HG02981 (cell line): ENCODE measurements around the gene ADNP.
"Not testable (repeated sequence)": the region's sequence is repeated elsewhere in the genome, so short reads cannot be mapped to it uniquely, and the experiment has no call there.

Experiments used
- ATAC-seq: cut with Tn5 transposase; IDR thresholded peaks from one replicate; pipeline ENCODE4 v1.9.1; 2021; ENCODE audit warnings: mild to moderate bottlenecking, moderate library complexity; ENCODE audit not compliant: unreplicated experiment

ADNP gene

GRCh38 chr20:50931306-50932015 is at the start of gene ADNP:
ADNP (minus strand) TSS chr20:50931437; CDS start chr20:50903996, 27,441 bp downstream.
- ATAC-seq = peak; percentile 63

DNA sequence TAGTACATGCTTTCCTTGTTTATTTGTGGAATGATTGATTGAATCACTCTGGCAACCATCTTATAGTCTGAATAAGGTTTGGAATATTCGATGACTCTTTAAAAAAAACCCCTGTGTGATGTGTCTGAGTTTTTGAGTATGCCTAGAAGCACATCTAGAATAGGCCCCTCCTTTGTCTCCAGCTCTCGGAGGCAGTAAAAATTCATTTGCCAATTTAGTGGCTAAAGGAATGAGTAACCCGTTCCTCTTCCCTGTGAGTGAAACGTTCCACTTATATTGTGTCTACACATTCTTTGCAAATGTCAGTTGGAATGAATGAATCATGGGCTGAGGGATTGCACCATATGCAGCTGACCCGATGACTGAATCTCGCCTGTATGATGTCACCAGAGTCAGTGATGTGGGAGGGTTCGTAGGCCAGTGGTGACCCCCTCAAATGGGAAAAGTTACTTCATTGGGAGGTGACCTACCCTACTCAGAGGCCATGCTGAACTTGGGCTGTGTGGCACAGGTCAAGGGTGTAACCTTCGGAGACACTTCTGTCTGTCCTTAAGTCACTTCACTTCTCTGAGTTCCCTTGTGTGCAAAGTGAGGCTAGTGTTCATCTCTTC is 48.9 kb upstream of the ADNP start:
- no peak for ATAC-seq

- not testable (repeated sequence) for ATAC-seq
Observed at GRCh38 chr20:50978533-50978932, 47.3 kb upstream of the ADNP start.

- ATAC-seq = no peak
Observed at GRCh38 chr20:50977066-50978021, 46.1 kb upstream of the ADNP start.

DNA sequence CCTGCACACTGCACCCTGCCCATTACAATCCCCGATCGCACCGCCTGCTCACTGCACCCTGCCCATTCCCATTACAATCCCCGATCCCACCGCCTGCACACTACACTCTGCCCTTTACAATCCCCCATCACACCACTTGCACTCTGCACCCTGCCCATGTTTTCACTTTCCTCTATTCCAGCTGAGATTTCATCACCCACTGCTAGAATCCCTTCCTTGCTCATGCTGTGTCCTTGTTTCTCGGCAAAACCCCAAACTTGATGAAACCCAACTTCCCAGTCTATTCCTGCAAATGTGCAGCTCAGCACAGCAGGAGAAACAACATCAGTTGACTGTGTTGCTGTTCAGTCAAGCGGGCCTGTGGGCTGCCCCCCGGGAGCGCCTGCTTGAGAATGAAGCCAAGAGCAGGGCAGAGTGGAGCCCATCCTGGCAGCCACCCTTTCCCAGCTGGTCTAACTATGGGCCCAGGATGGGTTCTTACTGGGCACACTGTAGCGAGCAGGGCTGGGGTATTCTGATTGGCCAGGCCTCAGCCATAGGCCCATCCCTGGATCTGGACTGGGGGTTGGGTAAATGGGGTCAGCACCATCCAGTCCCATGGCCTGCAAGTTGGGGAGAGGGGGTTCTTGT is 44.6 kb upstream of the ADNP start:
- no peak for ATAC-seq

DNA sequence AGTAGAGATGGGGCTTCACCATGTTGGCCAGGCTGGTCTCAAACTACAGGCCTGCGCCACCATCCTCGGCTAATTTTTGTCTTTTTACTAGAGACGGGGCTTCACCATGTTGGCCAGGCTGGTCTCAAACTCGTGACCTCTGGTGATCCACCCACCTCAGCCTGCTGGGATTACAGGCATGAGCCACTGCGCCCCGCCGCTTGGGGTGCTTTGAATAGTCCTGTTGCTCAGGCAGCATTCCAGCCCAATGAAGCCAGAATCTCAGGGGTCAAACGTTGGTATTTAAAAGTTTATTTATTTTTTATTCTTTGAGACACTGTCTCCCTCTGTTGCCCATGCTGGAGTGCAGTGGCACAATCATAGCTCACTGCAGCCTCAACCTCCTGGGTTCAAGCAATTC is 38.7 kb upstream of the ADNP start:
- ATAC-seq = no peak

GRCh38 chr20:50969435-50969834 is 38.2 kb upstream of the ADNP start:
- ATAC-seq = no peak

DNA sequence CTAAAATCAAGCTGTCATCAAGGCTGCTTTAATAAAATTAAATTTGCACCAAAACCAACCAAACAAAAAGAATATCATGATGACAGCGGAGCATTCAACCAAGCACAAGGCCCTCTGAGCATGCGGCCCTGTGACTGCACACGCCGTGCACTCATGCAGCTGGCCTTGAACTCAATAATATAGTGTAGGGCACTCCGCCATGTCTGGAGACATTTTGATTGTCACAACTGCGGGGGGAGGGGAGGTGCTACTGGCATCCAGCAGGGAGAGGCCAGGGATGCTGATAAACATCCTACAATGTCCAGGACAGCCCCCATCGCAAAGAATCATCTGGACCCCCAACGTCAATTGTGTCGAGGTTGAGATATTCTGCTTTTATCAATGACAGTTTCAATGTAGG is 37.1 kb upstream of the ADNP start:
- ATAC-seq = no peak

DNA sequence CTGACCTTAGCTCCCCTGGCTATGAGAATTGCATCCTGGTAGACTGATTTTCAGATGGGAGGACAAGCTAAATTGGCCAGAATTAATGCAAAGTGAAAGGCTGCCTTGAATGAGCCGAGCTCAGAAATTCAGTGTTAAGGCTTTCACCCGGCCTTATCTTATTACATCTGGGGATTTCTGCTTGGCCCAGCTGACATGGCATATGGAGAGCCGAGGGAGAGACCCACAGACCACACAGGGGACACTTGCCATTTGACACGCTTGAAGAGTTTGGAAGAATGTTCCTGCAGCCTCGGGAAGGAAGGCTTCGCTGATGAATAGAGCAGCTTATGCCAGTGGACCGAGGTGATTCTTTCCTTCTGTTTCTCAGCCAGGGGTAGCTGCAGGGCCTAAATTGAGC is 36.3 kb upstream of the ADNP start:
- ATAC-seq = no peak

GRCh38 chr20:50959543-50960126 is 28.4 kb upstream of the ADNP start:
- ATAC-seq = no peak

DNA sequence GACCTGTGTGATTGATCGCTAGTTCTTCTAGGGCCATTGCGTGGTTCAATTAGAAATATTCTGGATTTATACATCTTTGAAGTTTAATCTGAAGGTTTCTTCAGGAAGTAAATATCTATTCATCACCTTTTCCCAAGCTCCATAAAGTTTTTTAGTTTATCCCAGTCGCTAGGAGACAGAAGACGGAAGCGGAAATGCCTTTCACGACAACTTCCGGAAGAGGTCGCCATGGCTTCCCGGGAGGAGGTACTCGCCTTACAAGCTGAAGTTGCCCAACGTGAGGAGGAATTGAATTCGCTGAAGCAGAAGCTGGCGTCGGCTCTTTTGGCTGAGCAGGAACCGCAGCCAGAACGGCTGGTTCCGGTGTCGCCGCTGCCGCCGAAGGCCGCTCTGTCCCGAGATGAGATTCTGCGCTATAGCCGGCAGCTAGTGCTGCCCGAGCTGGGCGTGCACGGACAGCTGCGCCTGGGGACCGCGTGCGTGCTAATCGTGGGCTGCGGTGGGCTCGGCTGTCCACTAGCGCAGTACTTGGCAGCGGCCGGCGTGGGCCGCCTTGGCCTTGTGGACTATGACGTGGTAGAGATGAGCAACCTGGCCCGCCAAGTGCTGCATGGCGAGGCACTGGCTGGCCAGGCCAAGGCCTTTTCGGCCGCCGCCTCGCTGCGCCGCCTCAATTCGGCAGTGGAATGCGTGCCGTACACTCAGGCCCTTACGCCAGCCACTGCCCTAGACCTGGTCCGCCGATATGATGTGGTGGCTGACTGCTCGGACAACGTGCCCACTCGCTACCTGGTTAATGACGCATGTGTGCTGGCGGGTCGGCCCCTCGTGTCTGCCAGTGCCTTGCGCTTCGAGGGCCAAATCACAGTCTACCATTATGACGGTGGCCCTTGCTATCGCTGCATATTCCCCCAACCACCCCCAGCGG is 27.6 kb upstream of the ADNP start, which contains the start of gene MOCS3:
Gene MOCS3 (plus strand): TSS at position 204 of the 928 bp plus-strand sequence. CDS start 25 bp downstream, at position 229.
- peak; percentile 70 for ATAC-seq

GRCh38 chr20:50957798-50958614 is 26.8 kb upstream of the ADNP start, which contains the start of gene DPM1:
DPM1 (minus strand) TSS chr20:50958532; CDS start chr20:50958523, 9 bp downstream.
- peak; percentile 58 for ATAC-seq

- no peak for ATAC-seq
Observed at GRCh38 chr20:50957276-50957675, 26.0 kb upstream of the ADNP start.

DNA sequence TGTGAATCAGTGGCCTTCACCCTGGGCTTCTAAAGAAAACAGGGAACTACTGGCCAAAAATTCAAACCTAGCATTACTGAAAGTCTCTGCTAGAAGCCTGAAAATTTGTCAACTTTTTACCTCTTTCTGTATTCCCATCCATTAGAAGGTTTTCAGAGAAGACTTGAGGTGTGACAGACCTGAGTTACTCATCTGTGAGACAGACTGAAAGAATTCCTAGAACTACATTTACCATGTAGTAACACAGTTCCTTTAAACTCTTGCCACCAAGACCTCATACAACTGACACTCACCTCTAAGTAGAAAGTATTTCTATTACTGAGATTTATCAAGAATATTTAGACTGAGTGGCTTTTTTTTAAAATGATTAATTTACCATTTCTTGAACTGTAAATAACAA is 22.6 kb upstream of the ADNP start:
- ATAC-seq = no peak

GRCh38 chr20:50953196-50953595 is 22.0 kb upstream of the ADNP start:
- ATAC-seq = no peak

GRCh38 chr20:50948132-50948785 is 17.0 kb upstream of the ADNP start:
- no peak for ATAC-seq

DNA sequence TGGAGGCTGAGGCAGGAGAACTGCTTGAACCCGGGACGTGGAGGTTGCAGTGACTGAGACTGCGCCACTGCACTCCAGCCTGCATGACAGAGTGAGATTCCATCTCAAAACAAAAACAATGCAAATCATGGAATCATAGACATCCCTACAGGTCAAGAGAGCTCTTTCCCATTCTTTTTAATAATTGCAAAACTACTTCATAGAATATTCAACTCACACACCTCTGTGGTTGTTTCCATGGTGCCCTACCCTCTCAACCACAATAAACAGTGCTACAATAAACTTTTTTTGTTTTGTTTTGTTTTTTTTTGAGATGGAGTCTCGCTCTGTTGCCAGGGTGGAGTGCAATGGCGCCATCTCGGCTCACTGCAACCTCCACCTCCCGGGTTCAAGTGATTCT is 11.8 kb upstream of the ADNP start:
- ATAC-seq = no peak

DNA sequence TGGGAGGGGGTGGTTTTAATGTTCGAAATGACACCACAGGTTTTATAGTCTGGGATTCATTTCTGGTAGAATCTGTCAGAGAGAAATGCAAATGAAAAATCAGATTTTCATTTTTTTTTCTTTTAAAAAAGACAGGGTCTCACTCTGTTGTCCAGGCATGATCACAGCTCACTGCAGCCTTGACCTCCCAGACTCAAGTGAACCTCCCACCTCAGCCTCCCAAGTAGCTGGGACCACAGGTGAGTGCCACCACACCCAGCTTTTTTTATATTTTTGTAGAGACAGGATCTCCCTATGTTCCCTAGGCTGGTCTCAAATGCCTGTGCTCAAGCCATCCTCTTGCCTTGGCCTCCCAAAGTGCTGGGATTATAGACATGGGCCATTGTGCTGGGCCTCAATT is 2.4 kb upstream of the ADNP start:
- no peak for ATAC-seq
